A549 (cell line): ENCODE measurements around the gene BASP1. TPM values are rescaled to one million over a fixed set of nuclear protein-coding genes. Genes with fewer than 3 reads are reported as not detected.
A peak's percentile ranks its signal among the peaks of the same experiment; 100 is the strongest.

Experiments used
- ATAC-seq, 2 experiments: fragments of 200-7000 bp in 1 of 2; fragments of >200 bp in 1 of 2; cut with Nextera tagmentation in 1 of 2; cut with Tn5 transposase in 1 of 2; 3 replicates each; pipeline versions ENCODE4 v1.8.0 to v1.9.1; 2018 to 2020; ENCODE audit warnings: mild to moderate bottlenecking in 1 of 2, moderate library complexity in 1 of 2
- CTCF ChIA-PET: fragments of 300-600 bp; sonication (Branson Sonifier 250); formaldehyde crosslinking; extraction: SDS; loops from one replicate; lab custom pipeline; 2021; ENCODE audit warnings: antibody characterized with exemption, inconsistent platforms; lab: Yijun Ruan, JAX
- POLR2A ChIA-PET: fragments of 350-600 bp; formaldehyde crosslinking; extraction: SDS; loops from one replicate; lab custom pipeline; 2021; ENCODE audit warnings: antibody characterized with exemption, inconsistent platforms; lab: Yijun Ruan, JAX
- DNase-seq, 2 experiments: peaks; one replicate each; pipeline versions ENCODE4 v3.0.0 to v3.0.0-alpha.2; 2011 to 2016; ENCODE audit warnings: low read depth in 1 of 2, low spot score in 1 of 2
- FAIRE-seq: peaks from 2 replicates; lab custom pipeline; 2011; peaks lifted over from hg19 to GRCh38; lab: Jason Lieb, UNC
- H3K27ac ChIP-seq, 2 experiments: fragments of >200 bp; sonication (Bioruptor Twin); formaldehyde crosslinking; 3 replicates each; pipeline ENCODE4 v1.5.1; 2016 to 2017
- H3K4me1 ChIP-seq: fragments of >200 bp; sonication (Bioruptor Twin); formaldehyde crosslinking; 3 replicates; pipeline ENCODE4 v1.6.1; 2016
- H3K4me2 ChIP-seq: fragments of >200 bp; sonication (Bioruptor Twin); formaldehyde crosslinking; 3 replicates; pipeline ENCODE4 v1.6.1; 2016
- H3K4me3 ChIP-seq: fragments of >200 bp; sonication (Bioruptor Twin); formaldehyde crosslinking; 3 replicates; pipeline ENCODE4 v1.5.1; 2016
- H3K9me3 ChIP-seq: fragments of >200 bp; sonication (Bioruptor Twin); formaldehyde crosslinking; 3 replicates; pipeline ENCODE4 v1.6.1; 2016
- BHLHE40 ChIP-seq: IDR thresholded peaks from 2 replicates; pipeline ENCODE4 v1.6.1; 2012; ENCODE audit warnings: low read depth, low read length, inconsistent platforms
- EHF ChIP-seq: fragments of 250-450 bp; sonication (Bioruptor Pico); IDR thresholded peaks from 2 replicates; pipeline ENCODE4 v1.5.0; 2020; ENCODE audit warnings: mild to moderate bottlenecking
- EHMT2 ChIP-seq: fragments of 200-600 bp; sonication (generic); IDR thresholded peaks from 2 replicates; pipeline ENCODE4 v1.6.1; 2016; ENCODE audit warnings: antibody characterized with exemption, low read depth, mild to moderate bottlenecking, moderate library complexity
- EP300 ChIP-seq, 2 experiments: fragments of >200 bp; sonication (Bioruptor Twin); formaldehyde crosslinking; IDR thresholded peaks; 2 replicates in 1 of 2; 3 replicates in 1 of 2; pipeline ENCODE4 v1.6.1; 2016 to 2017
- FOSL2 ChIP-seq, 2 experiments: fragments of 450-650 bp in 1 of 2; fragments of >200 bp in 1 of 2; sonication (Bioruptor Twin) in 1 of 2; formaldehyde crosslinking; IDR thresholded peaks; 2 replicates each; pipeline versions ENCODE4 v1.5.0 to v1.6.1; 2016 to 2020; ENCODE audit warnings: mild to moderate bottlenecking in 1 of 2, moderate library complexity in 1 of 2
- GATA3 ChIP-seq: IDR thresholded peaks from 2 replicates; pipeline ENCODE4 v1.6.1; 2012; ENCODE audit warnings: borderline replicate concordance
- HMGXB4 ChIP-seq: fragments of 250-450 bp; sonication (Bioruptor Pico); IDR thresholded peaks from 2 replicates; pipeline ENCODE4 v1.5.0; 2021; ENCODE audit warnings: mild to moderate bottlenecking, moderate library complexity, borderline replicate concordance
- JUNB ChIP-seq: fragments of >200 bp; sonication (Bioruptor Twin); formaldehyde crosslinking; IDR thresholded peaks from 2 replicates; pipeline ENCODE4 v1.6.1; 2016
- KDM1A ChIP-seq: fragments of 200-600 bp; sonication (generic); IDR thresholded peaks from 2 replicates; pipeline ENCODE4 v1.6.1; 2016; ENCODE audit warnings: low read depth, mild to moderate bottlenecking
- KDM5A ChIP-seq: fragments of 200-600 bp; sonication (generic); IDR thresholded peaks from 2 replicates; pipeline ENCODE4 v1.6.1; 2016; ENCODE audit warnings: antibody characterized with exemption, mild to moderate bottlenecking
- MAX ChIP-seq: IDR thresholded peaks from 2 replicates; pipeline ENCODE4 v1.6.1; 2012
- MAZ ChIP-seq: fragments of 150-350 bp; IDR thresholded peaks from 2 replicates; pipeline ENCODE4 v1.6.1; 2014; ENCODE audit warnings: antibody characterized with exemption, low read depth, low read length, borderline replicate concordance
- MYC ChIP-seq: IDR thresholded peaks from 2 replicates; pipeline ENCODE4 v1.6.1; 2012; ENCODE audit warnings: mild to moderate bottlenecking, inconsistent platforms, low read length, improper control_type of control experiment, borderline replicate concordance
- NR3C1 ChIP-seq: fragments of >200 bp; sonication (Bioruptor Twin); formaldehyde crosslinking; IDR thresholded peaks from 3 replicates; pipeline ENCODE4 v1.6.1; 2017
- POLR2A ChIP-seq: IDR thresholded peaks from 2 replicates; pipeline ENCODE4 v1.6.1; 2012; ENCODE audit warnings: mild to moderate bottlenecking, low read length
- RCOR1 ChIP-seq: fragments of 150-350 bp; IDR thresholded peaks from 2 replicates; pipeline ENCODE4 v1.6.1; 2014; ENCODE audit warnings: antibody characterized with exemption, low read length, low read depth
- REST ChIP-seq: fragments of 200-600 bp; sonication (generic); IDR thresholded peaks from 2 replicates; pipeline ENCODE4 v1.6.1; 2016; ENCODE audit warnings: antibody characterized with exemption, mild to moderate bottlenecking, moderate library complexity
- RFX5 ChIP-seq: fragments of 450-650 bp; IDR thresholded peaks from 2 replicates; pipeline ENCODE4 v1.7.1; 2014; ENCODE audit warnings: antibody characterized with exemption, mild to moderate bottlenecking, moderate library complexity
- RNF2 ChIP-seq: fragments of 200-600 bp; sonication (generic); IDR thresholded peaks from 2 replicates; pipeline ENCODE4 v1.6.1; 2016; ENCODE audit warnings: low read depth, mild to moderate bottlenecking, antibody characterized with exemption, moderate library complexity, borderline replicate concordance
- SREBF2 ChIP-seq: fragments of 450-650 bp; IDR thresholded peaks from 2 replicates; pipeline ENCODE4 v1.6.1; 2014; ENCODE audit warnings: mild to moderate bottlenecking, moderate library complexity
- TP53 ChIP-seq: fragments of 250-450 bp; sonication (Bioruptor Pico); IDR thresholded peaks from 2 replicates; pipeline ENCODE4 v1.5.0; 2021; ENCODE audit warnings: mild to moderate bottlenecking, moderate library complexity
- USF2 ChIP-seq: fragments of 450-650 bp; IDR thresholded peaks from 2 replicates; pipeline ENCODE4 v1.6.1; 2014; ENCODE audit warnings: antibody characterized with exemption
- ZFP36 ChIP-seq: fragments of 450-650 bp; IDR thresholded peaks from 2 replicates; pipeline ENCODE4 v1.6.1; 2014; ENCODE audit warnings: borderline replicate concordance; ENCODE audit not compliant: partially characterized antibody
- ZNF302 ChIP-seq: fragments of 250-450 bp; sonication (Bioruptor Pico); IDR thresholded peaks from 2 replicates; pipeline ENCODE4 v1.9.0; 2021; ENCODE audit warnings: inconsistent platforms, mild to moderate bottlenecking, moderate library complexity
- ZSCAN20 ChIP-seq: fragments of 250-450 bp; sonication (Bioruptor Pico); IDR thresholded peaks from 2 replicates; pipeline ENCODE4 v1.8.0; 2022; ENCODE audit warnings: mild to moderate bottlenecking, moderate library complexity
- WGBS: methylation state at CpG from one replicate; pipeline ENCODE4 v1.1.6; 2017; ENCODE audit errors: missing lambda C conversion rate; 5-methylcytosine and 5-hydroxymethylcytosine counted together
- polyA plus RNA-seq, 4 experiments: library from polyadenylated mRNA; depleted of rRNA in 3 of 4; stranded (reverse); fragments of >200 nt; fragmentation: RNase III in 1 of 4; extraction: RNeasy Plus Mini Kit Qiagen cat#74134 plus additional on column Dnase treatment in 1 of 4; gene quantifications; 2 replicates in 3 of 4; 3 replicates in 1 of 4; pipeline ENCODE4 v1.2.3, GENCODE V29; 2011 to 2017

BASP1 gene
- polyA plus RNA-seq, 2 of the 4 experiments (the other 2 are of a cell fraction), result 391 to 454 TPM

GRCh38 chr5:17288570-17288969 is 71.1 kb downstream of the BASP1 start:
- FAIRE-seq (no peak), ATAC-seq (no peak), DNase-seq (no peak)
- peak overlapping the region in 1 of 2 experiments; percentile 20; a peak in 1 of 6 replicates for H3K27ac ChIP-seq
- ChIA-PET CTCF (interaction anchor here (0.9 kb wide), 2 partner anchors 14 to 72 kb away, joined by 3 read pairs; no protein-coding TSS in a partner anchor), POLR2A (no interaction called here)
- no peak overlapping the region for H3K4me2 ChIP-seq
- WGBS, result 95% methylated on average over 3 of the region's 3 CpGs
- 0 out of 3 replicates have a peak, but pooled peaks cover 10% of the 10 kb centered on the region for H3K9me3 ChIP-seq
- TF ChIP-seq NR3C1, result no peak
- TF ChIP-seq POLR2A, result no peak
- no peak for TF ChIP-seq ZSCAN20 (CRISPR knock-in tag)
- TF ChIP-seq RCOR1, result no peak
- no peak for TF ChIP-seq JUNB
- no peak for TF ChIP-seq SREBF2
- no peak for TF ChIP-seq MAZ
- no peak for TF ChIP-seq KDM5A
- TF ChIP-seq MYC, result no peak
- no peak for TF ChIP-seq GATA3
- no peak for TF ChIP-seq FOSL2 (IDR thresholded peaks at IDR 0.05)
- no peak for TF ChIP-seq FOSL2 (CRISPR knock-in tag; IDR thresholded peaks at IDR 0.05)
- no peak for TF ChIP-seq USF2
- TF ChIP-seq KDM1A, result no peak
- no peak for TF ChIP-seq ZNF302 (CRISPR knock-in tag)
- TF ChIP-seq RFX5, result no peak
- no peak for TF ChIP-seq MAX
- TF ChIP-seq EHMT2, result no peak
- no peak for TF ChIP-seq REST
- H3K4me3 ChIP-seq, result no peak overlapping the region
- 0 out of 3 replicates have a peak, but pooled peaks cover 6% of the 10 kb centered on the region for H3K4me1 ChIP-seq

- no peak for DNase-seq
- H3K4me2 ChIP-seq, result no peak overlapping the region
Observed at GRCh38 chr5:17289681-17290539, 72.5 kb downstream of the BASP1 start.

More at GRCh38 chr5:17289681-17290539, 72.5 kb downstream of the BASP1 start:
- TF ChIP-seq EHF, result no peak
- TF ChIP-seq SREBF2, result no peak
- TF ChIP-seq BHLHE40, result no peak
- no peak for TF ChIP-seq ZNF302 (CRISPR knock-in tag)
- no peak for TF ChIP-seq POLR2A
- TF ChIP-seq EP300 (IDR thresholded peaks at IDR 0.05), result no peak
- no peak for TF ChIP-seq ZFP36
- no peak for TF ChIP-seq TP53 (CRISPR knock-in tag)
- TF ChIP-seq RNF2, result no peak
- TF ChIP-seq HMGXB4 (CRISPR knock-in tag), result no peak
- ChIA-PET POLR2A (no interaction called here), CTCF (interaction anchor here (0.7 kb wide), 1 partner anchor 73 kb away, joined by 4 read pairs; no protein-coding TSS in a partner anchor)
- ATAC-seq (no peak; a peak in 3 of 6 replicates), FAIRE-seq (no peak)
- WGBS, result 79% methylated on average over 16 of the region's 16 CpGs
- H3K9me3 ChIP-seq, result 0 out of 3 replicates have a peak, but pooled peaks cover 10% of the 10 kb centered on the region
- H3K27ac ChIP-seq, result peak overlapping the region in 1 of 2 experiments; percentile 41; a peak in 3 of 6 replicates
- H3K4me3 ChIP-seq, result no peak overlapping the region
- H3K4me1 ChIP-seq, result 0 out of 3 replicates have a peak, but pooled peaks cover 3% of the 10 kb centered on the region
